H1 (cell line): Measurements from ENCODE around the gene BRD7. TPM values are rescaled to one million over a fixed set of nuclear protein-coding genes. Genes with fewer than 3 reads are reported as not detected.

ENCODE experiments used
- CTCF ChIA-PET: fragments of 300-600 bp; sonication (Branson Sonifier 250); formaldehyde crosslinking; loops from one replicate; lab custom pipeline; 2021; ENCODE audit not compliant: partially characterized antibody; lab: Charles Lee
- POLR2A ChIA-PET: fragments of 300-600 bp; sonication (Branson Sonifier 250); formaldehyde crosslinking; loops from one replicate; lab custom pipeline; 2021; ENCODE audit warnings: inconsistent platforms; ENCODE audit not compliant: partially characterized antibody; lab: Charles Lee
- DNase-seq, 2 experiments: peaks; one replicate each; pipeline versions ENCODE4 v3.0.0 to v3.0.0-alpha.2; 2010 to 2022; ENCODE audit warnings: low spot score in 2 of 2, low read depth in 1 of 2, mixed read lengths in 1 of 2
- FAIRE-seq: peaks from 2 replicates; lab custom pipeline; 2011; peaks lifted over from hg19 to GRCh38; lab: Jason Lieb, UNC
- H2AFZ ChIP-seq: 2 replicates; pipeline ENCODE4 v1.8.1; 2012; ENCODE audit warnings: low read length, inconsistent platforms
- H2AK5ac ChIP-seq: 2 replicates; pipeline ENCODE4 v1.6.1; 2013; ENCODE audit warnings: low read depth, low read length
- H2BK120ac ChIP-seq: replicated peaks from 2 replicates; pipeline ENCODE3; 2013; ENCODE audit warnings: low read depth, low read length, inconsistent platforms
- H2BK12ac ChIP-seq: 2 replicates; pipeline ENCODE4 v1.6.1; 2013; ENCODE audit warnings: low read depth, low read length
- H2BK15ac ChIP-seq: 2 replicates; pipeline ENCODE4 v1.6.1; 2013; ENCODE audit warnings: low read length
- H2BK20ac ChIP-seq: 2 replicates; pipeline ENCODE4 v1.6.1; 2013; ENCODE audit warnings: low read length
- H2BK5ac ChIP-seq: 2 replicates; pipeline ENCODE4 v1.6.1; 2013; ENCODE audit warnings: low read depth, low read length
- H3K14ac ChIP-seq: 2 replicates; pipeline ENCODE4 v1.6.1; 2013; ENCODE audit warnings: inconsistent platforms; ENCODE audit not compliant: insufficient read length
- H3K18ac ChIP-seq: 2 replicates; pipeline ENCODE4 v1.6.1; 2013; ENCODE audit warnings: low read length; ENCODE audit errors: extremely low read depth
- H3K23ac ChIP-seq: 2 replicates; pipeline ENCODE4 v1.6.1; 2013; ENCODE audit warnings: inconsistent platforms; ENCODE audit not compliant: insufficient read length
- H3K23me2 ChIP-seq: 2 replicates; pipeline ENCODE4 v1.6.1; 2013; ENCODE audit warnings: low read depth, low read length
- H3K27ac ChIP-seq: 2 replicates; pipeline ENCODE4 v1.6.1; 2011; ENCODE audit warnings: low read depth, low read length, inconsistent platforms
- H3K27me3 ChIP-seq, 4 experiments: replicated peaks in 1 of 4; 1 replicate in 1 of 4; 2 replicates in 3 of 4; pipeline versions ENCODE4 v1.6.1 to v1.8.1; 2011 to 2013; ENCODE audit warnings: low read length in 3 of 4, mild to moderate bottlenecking in 3 of 4, inconsistent platforms in 2 of 4, mixed read lengths in 2 of 4, moderate library complexity in 1 of 4; ENCODE audit not compliant: control insufficient read depth in 3 of 4, insufficient read depth in 3 of 4; ENCODE audit errors: extremely low read depth in 1 of 4
- H3K36me3 ChIP-seq, 4 experiments: 2 replicates each; pipeline versions ENCODE4 v1.6.1 to v1.8.1; 2011 to 2013; ENCODE audit warnings: mild to moderate bottlenecking in 4 of 4, low read length in 3 of 4, moderate library complexity in 2 of 4, control low read depth in 1 of 4, inconsistent platforms in 1 of 4; ENCODE audit not compliant: insufficient read depth in 4 of 4, control insufficient read depth in 2 of 4
- H3K4ac ChIP-seq: replicated peaks from 2 replicates; pipeline ENCODE3; 2013; ENCODE audit warnings: low read length, low read depth, mixed read lengths, inconsistent platforms; ENCODE audit not compliant: insufficient read length
- H3K4me1 ChIP-seq, 4 experiments: replicated peaks in 1 of 4; 1 replicate in 1 of 4; 2 replicates in 3 of 4; pipeline versions ENCODE4 v1.6.1 to v1.8.1; 2011 to 2013; ENCODE audit warnings: low read length in 3 of 4, inconsistent platforms in 2 of 4, mixed read lengths in 1 of 4; ENCODE audit not compliant: insufficient read depth in 4 of 4, control insufficient read depth in 3 of 4
- H3K4me2 ChIP-seq, 2 experiments: 2 replicates each; pipeline versions ENCODE4 v1.6.1 to v1.8.1; 2011 to 2013; ENCODE audit warnings: low read depth in 2 of 2, low read length in 2 of 2, control low read depth in 1 of 2, inconsistent platforms in 1 of 2, mild to moderate bottlenecking in 1 of 2; ENCODE audit not compliant: insufficient read depth in 1 of 2
- H3K4me3 ChIP-seq, 4 experiments: fragments of 200-600, 300-600 bp in 1 of 4; sonication (generic), shearing (Covaris generic), sonication (Bioruptor Twin) in 1 of 4; 2 replicates each; pipeline versions ENCODE4 v1.5.1 to v1.8.1; 2011 to 2016; ENCODE audit warnings: low read length in 4 of 4, low read depth in 3 of 4, control low read depth in 2 of 4, inconsistent platforms in 2 of 4, mild to moderate bottlenecking in 2 of 4, mixed read lengths in 1 of 4, moderate library complexity in 1 of 4; ENCODE audit not compliant: insufficient read depth in 2 of 4; ENCODE audit errors: extremely low read depth in 1 of 4
- H3K56ac ChIP-seq: replicated peaks from 2 replicates; pipeline ENCODE3; 2013; ENCODE audit warnings: low read depth, mild to moderate bottlenecking, mixed read lengths, low read length, inconsistent platforms; ENCODE audit not compliant: insufficient read length
- H3K79me1 ChIP-seq: 2 replicates; pipeline ENCODE4 v1.6.1; 2013; ENCODE audit warnings: low read depth, low read length, control low read depth
- H3K79me2 ChIP-seq, 2 experiments: 2 replicates each; pipeline versions ENCODE4 v1.6.1 to v1.8.1; 2012 to 2013; ENCODE audit warnings: low read length in 2 of 2, mild to moderate bottlenecking in 2 of 2, inconsistent platforms in 1 of 2; ENCODE audit not compliant: insufficient read depth in 2 of 2, control insufficient read depth in 1 of 2
- H3K9ac ChIP-seq, 4 experiments: replicated peaks in 1 of 4; 1 replicate in 1 of 4; 2 replicates in 3 of 4; pipeline versions ENCODE4 v1.6.1 to v1.8.1; 2011 to 2013; ENCODE audit warnings: low read depth in 3 of 4, low read length in 3 of 4, control low read depth in 2 of 4, mild to moderate bottlenecking in 2 of 4, moderate library complexity in 2 of 4, inconsistent platforms in 1 of 4; ENCODE audit errors: extremely low read depth in 1 of 4
- H3K9me3 ChIP-seq, 2 experiments: 2 replicates each; pipeline versions ENCODE4 v1.6.1 to v1.8.1; 2012 to 2013; ENCODE audit warnings: mild to moderate bottlenecking in 2 of 2, moderate library complexity in 2 of 2, control low read depth in 1 of 2, inconsistent platforms in 1 of 2, low read depth in 1 of 2, low read length in 1 of 2, mixed read lengths in 1 of 2; ENCODE audit not compliant: insufficient read depth in 2 of 2
- H4K20me1 ChIP-seq, 2 experiments: replicated peaks in 1 of 2; 2 replicates each; pipeline versions ENCODE3 to v1.8.1; 2011 to 2013; ENCODE audit warnings: inconsistent platforms in 2 of 2, low read length in 2 of 2, mild to moderate bottlenecking in 1 of 2; ENCODE audit not compliant: insufficient read depth in 2 of 2, control insufficient read depth in 1 of 2
- H4K5ac ChIP-seq: 2 replicates; pipeline ENCODE4 v1.6.1; 2013; ENCODE audit warnings: low read length, low read depth, mixed read lengths, inconsistent platforms; ENCODE audit not compliant: insufficient read length
- H4K8ac ChIP-seq: 2 replicates; pipeline ENCODE4 v1.8.0; 2013; ENCODE audit warnings: mild to moderate bottlenecking, moderate library complexity, low read length, inconsistent platforms; ENCODE audit not compliant: insufficient read depth; ENCODE audit errors: extremely low read depth
- H4K91ac ChIP-seq: replicated peaks from 2 replicates; pipeline ENCODE3; 2013; ENCODE audit warnings: low read length, mixed read lengths, inconsistent platforms; ENCODE audit not compliant: insufficient read length
- WGBS, 2 experiments: shearing (Covaris generic) in 1 of 2; methylation state at CpG; one replicate each; pipeline versions ENCODE4 v1.1.6 to v1.1.7; 2013 to 2015; ENCODE audit warnings: low lambda C conversion rate in 2 of 2, mixed read lengths in 2 of 2, inconsistent platforms in 1 of 2, low coverage in 1 of 2, missing lambda C conversion rate in 1 of 2; ENCODE audit not compliant: insufficient replicate concordance in 2 of 2, insufficient coverage in 1 of 2, insufficient read length in 1 of 2; ENCODE audit errors: extremely low coverage in 1 of 2, missing lambda C conversion rate in 1 of 2; 5-methylcytosine and 5-hydroxymethylcytosine counted together
- polyA plus RNA-seq, 7 experiments: library from polyadenylated mRNA; depleted of rRNA in 3 of 7; stranded (reverse) in 5 of 7; unstranded in 2 of 7; fragments of >200 nt in 5 of 7; fragments of 200-250 nt in 2 of 7; gene quantifications; 1 replicate in 5 of 7; 2 replicates in 1 of 7; 4 replicates in 1 of 7; pipeline versions ENCODE4 v1.2.1 to v1.2.3, GENCODE V29; 2011 to 2013; ENCODE audit warnings: missing spikeins in 2 of 7, mixed read lengths in 2 of 7
- total RNA-seq: library from RNA; stranded (reverse); fragmentation: NEBNext Ultra II Directional; extraction: Animal tissue kit (Norgen Biotek cat#: 25700); gene quantifications from 2 replicates; pipeline ENCODE4 v1.2.1, GENCODE V29; 2021
- TF ChIP-seq, protein P1 (sequence below): IDR thresholded peaks from 2 replicates; pipeline ENCODE4 v1.6.1; 2011; ENCODE audit warnings: low read depth, mild to moderate bottlenecking, low read length; ENCODE audit not compliant: insufficient read depth

The BRD7 gene
- total and polyA plus RNA-seq, 2 of the 8 experiments (the other 6 are each of a cell fraction or from before 2014, with no cell fraction given), result 42.5 to 120 TPM

DNA sequence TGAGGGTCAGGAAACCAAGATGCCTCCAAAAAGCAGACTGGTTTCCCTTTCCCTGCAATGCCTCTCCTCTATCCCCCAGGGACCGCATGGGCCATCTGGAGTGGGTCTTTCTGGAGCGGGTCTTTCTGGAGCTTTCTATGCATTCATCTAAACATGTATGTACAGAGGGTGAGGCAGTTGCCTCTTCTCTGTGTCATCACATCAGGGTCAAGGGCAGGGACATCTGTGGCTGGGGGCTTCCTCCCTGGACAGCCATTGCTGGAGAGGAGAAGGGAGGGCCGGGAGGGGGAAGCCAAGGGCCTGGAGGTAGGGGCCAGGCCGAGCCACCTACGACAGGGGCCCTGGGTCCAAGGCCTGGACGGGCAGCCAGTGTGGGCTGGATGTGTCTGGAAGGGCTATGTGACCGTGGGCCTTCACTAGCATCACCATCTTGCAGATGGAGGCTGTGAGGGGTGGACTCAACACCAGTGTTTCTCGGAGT is 101.6 kb downstream of the BRD7 start:
- H3K9ac ChIP-seq, result no peak overlapping the region
- no peaks in the 10 kb centered on the region for H3K36me3 ChIP-seq
- H2AK5ac ChIP-seq, result no peak overlapping the region
- peaks cover 0 to 2% of the 10 kb centered on the region in 2 experiments for H4K20me1 ChIP-seq
- H2BK120ac ChIP-seq, result no peak overlapping the region
- no peaks in the 10 kb centered on the region for H3K79me2 ChIP-seq
- H3K4me1 ChIP-seq, result peaks cover 0 to 12% (median 8%) of the 10 kb centered on the region in 4 experiments; a peak in 6 of 7 replicates
- H2AFZ ChIP-seq, result no peak overlapping the region
- CTCF ChIA-PET, result interaction anchor here (0.6 to 3.1 kb wide), 6 partner anchors 8 to 539 kb away, joined by 3 to 9 read pairs (median 3); no protein-coding TSS in a partner anchor
- FAIRE-seq, result no peak
- peak overlapping the region; percentile 48; the same call in 1 of the 2 replicates for H3K18ac ChIP-seq
- H4K91ac ChIP-seq, result peak overlapping the region; percentile 30
- no peak overlapping the region for H3K4me3 ChIP-seq
- POLR2A ChIA-PET, result interaction anchor here (0.9 kb wide), 1 partner anchor 16 kb away, joined by 3 read pairs; no protein-coding TSS in a partner anchor
- no peak overlapping the region for H3K23ac ChIP-seq
- H4K5ac ChIP-seq, result no peak overlapping the region
- H3K14ac ChIP-seq, result no peak overlapping the region
- H2BK15ac ChIP-seq, result no peak overlapping the region
- H3K27me3 ChIP-seq, result no peaks in the 10 kb centered on the region
- H3K4ac ChIP-seq, result no peak overlapping the region
- H2BK20ac ChIP-seq, result no peak overlapping the region
- H3K79me1 ChIP-seq, result no peaks in the 10 kb centered on the region
- no peaks in the 10 kb centered on the region for H3K23me2 ChIP-seq
- TF ChIP-seq, protein P1, sequence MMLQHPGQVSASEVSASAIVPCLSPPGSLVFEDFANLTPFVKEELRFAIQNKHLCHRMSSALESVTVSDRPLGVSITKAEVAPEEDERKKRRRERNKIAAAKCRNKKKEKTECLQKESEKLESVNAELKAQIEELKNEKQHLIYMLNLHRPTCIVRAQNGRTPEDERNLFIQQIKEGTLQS, result no peak
- TF ChIP-seq, all 59 proteins: peak for 0
- H3K56ac ChIP-seq, result no peak overlapping the region
- no peaks in the 10 kb centered on the region for H3K9me3 ChIP-seq
- no peak overlapping the region for H4K8ac ChIP-seq
- DNase-seq, result no peak
- no peak overlapping the region for H2BK5ac ChIP-seq
- WGBS, 2 experiments, result 95% methylated on average over 4 of the region's 8 CpGs; no CpG with 5 or more reads in 1 of the 2 experiments
- H2BK12ac ChIP-seq, result no peak overlapping the region
- no peak overlapping the region for H3K27ac ChIP-seq
- H3K4me2 ChIP-seq, result no peak overlapping the region
